MV-4-11 (cell line): ENCODE measurements around the gene POLR1B.
"Not testable (repeated sequence)": the region's sequence is repeated elsewhere in the genome, so short reads cannot be mapped to it uniquely, and the experiment has no call there.

Experiments
- DNase-seq: peaks from one replicate; lab custom pipeline; 2025; lab: John Stamatoyannopoulos, UW

The POLR1B gene

GRCh38 chr2:112541315-112542122, 746 bp upstream of the POLR1B start:
- peak; percentile 86 for DNase-seq

GRCh38 chr2:112542984-112543661, 858 bp downstream of the POLR1B start:
- peak; percentile 33 for DNase-seq

GRCh38 chr2:112547333-112547732, 5.1 kb downstream of the POLR1B start:
- peak; percentile 52 for DNase-seq

- no peak for DNase-seq
Observed at GRCh38 chr2:112548980-112549379, 6.7 kb downstream of the POLR1B start.

GRCh38 chr2:112566104-112566503, 23.8 kb downstream of the POLR1B start:
- DNase-seq = peak; percentile 30

- not testable (repeated sequence) for DNase-seq
Observed at GRCh38 chr2:112566508-112566907, 24.2 kb downstream of the POLR1B start.

- peak; percentile 60 for DNase-seq
Observed at GRCh38 chr2:112572005-112572404, 29.7 kb downstream of the POLR1B start.

- no peak for DNase-seq
Observed at GRCh38 chr2:112577756-112578155, 35.5 kb downstream of the POLR1B start.

- DNase-seq = peak; percentile 59
Observed at GRCh38 chr2:112579241-112579640, 37.0 kb downstream of the POLR1B start.

GRCh38 chr2:112580084-112580483, 37.8 kb downstream of the POLR1B start:
- DNase-seq = no peak

- peak; percentile 66 for DNase-seq
Observed at GRCh38 chr2:112582314-112582746, 40.1 kb downstream of the POLR1B start.

- peak; percentile 40 for DNase-seq
Observed at GRCh38 chr2:112583497-112584133, 41.4 kb downstream of the POLR1B start.

- DNase-seq = peak; percentile 98
Observed at GRCh38 chr2:112584134-112584890, 42.0 kb downstream of the POLR1B start, which contains the start of gene CHCHD5. CHCHD5 (plus strand) TSS chr2:112584609; CDS start chr2:112584648, 39 bp downstream.

GRCh38 chr2:112584891-112585250, 42.6 kb downstream of the POLR1B start:
- DNase-seq = no peak

- DNase-seq = no peak
Observed at GRCh38 chr2:112585400-112585799, 43.1 kb downstream of the POLR1B start.

GRCh38 chr2:112585873-112586464, 43.7 kb downstream of the POLR1B start:
- no peak for DNase-seq

- DNase-seq = peak; percentile 34
Observed at GRCh38 chr2:112588611-112589045, 46.4 kb downstream of the POLR1B start.

- no peak for DNase-seq
Observed at GRCh38 chr2:112591413-112591812, 49.1 kb downstream of the POLR1B start.

GRCh38 chr2:112593736-112594135, 51.5 kb downstream of the POLR1B start:
- no peak for DNase-seq

- DNase-seq = no peak
Observed at GRCh38 chr2:112597537-112598322, 55.5 kb downstream of the POLR1B start.

- no peak for DNase-seq
Observed at GRCh38 chr2:112600634-112601033, 58.4 kb downstream of the POLR1B start.
